Stimulated activated CD8-positive, alpha-beta memory T cell treated with anti-CD3 and anti-CD28 coated beads, Interleukin-4, amount 100 ng/mL, for 1 hour (primary cell): Measurements from ENCODE around the gene ELOA2.
"Not testable (repeated sequence)": the region's sequence is repeated elsewhere in the genome, so short reads cannot be mapped to it uniquely, and the experiment has no call there.

Experiments
- DNase-seq, 2 donors: peaks; one replicate each; pipeline ENCODE4 v3.0.0-alpha.2; 2020; ENCODE audit warnings: low read depth in 2 of 2, low spot score in 1 of 2

ELOA2 gene

GRCh38 chr18:47023769-47024465, 11.5 kb downstream of the ELOA2 start:
- not testable (repeated sequence) for DNase-seq

- not testable (repeated sequence) for DNase-seq
Measured at GRCh38 chr18:47022821-47023220, 12.6 kb downstream of the ELOA2 start.

GRCh38 chr18:47020757-47021156, 14.7 kb downstream of the ELOA2 start:
- not testable (repeated sequence) for DNase-seq

GRCh38 chr18:47019870-47020269, 15.6 kb downstream of the ELOA2 start:
- DNase-seq: not testable (repeated sequence)
